ENCODE measurements around the gene PTGER3.
"Not testable (repeated sequence)": the region's sequence is repeated elsewhere in the genome, so short reads cannot be mapped to it uniquely, and the experiment has no call there.

- TF ChIP-seq SMC3 (IDR thresholded peaks at IDR 0.05; ENCODE audit: low read depth, low read length); TAF1 (IDR thresholded peaks at IDR 0.05; ENCODE audit: borderline replicate concordance, low read depth, low read length); USF2 (IDR thresholded peaks at IDR 0.05; ENCODE audit: borderline replicate concordance, low read depth, low read length); CTCF (IDR thresholded peaks at IDR 0.05); YY1 (IDR thresholded peaks at IDR 0.05; ENCODE audit: low read depth); POLR2AphosphoS5 (IDR thresholded peaks at IDR 0.05; ENCODE audit: low read depth, low read length); EZH2phosphoT487 (IDR thresholded peaks at IDR 0.05; ENCODE audit: borderline replicate concordance, low read depth); NRF1 (IDR thresholded peaks at IDR 0.05; ENCODE audit: low read depth, low read length); ZBTB33 (IDR thresholded peaks at IDR 0.05; ENCODE audit: borderline replicate concordance, low read depth): not testable (repeated sequence)
Observed at GRCh38 chr1:70985776-70986225, 61.8 kb downstream of the PTGER3 start.

All from SK-N-SH (cell line).